ENCODE data around the gene ADD3. TPM values are rescaled to one million over a fixed set of nuclear protein-coding genes. Genes with fewer than 3 reads are reported as not detected.

ADD3 gene
- total RNA-seq, 2 donors from 2014 or later, result 91.1 to 659 TPM

DNA sequence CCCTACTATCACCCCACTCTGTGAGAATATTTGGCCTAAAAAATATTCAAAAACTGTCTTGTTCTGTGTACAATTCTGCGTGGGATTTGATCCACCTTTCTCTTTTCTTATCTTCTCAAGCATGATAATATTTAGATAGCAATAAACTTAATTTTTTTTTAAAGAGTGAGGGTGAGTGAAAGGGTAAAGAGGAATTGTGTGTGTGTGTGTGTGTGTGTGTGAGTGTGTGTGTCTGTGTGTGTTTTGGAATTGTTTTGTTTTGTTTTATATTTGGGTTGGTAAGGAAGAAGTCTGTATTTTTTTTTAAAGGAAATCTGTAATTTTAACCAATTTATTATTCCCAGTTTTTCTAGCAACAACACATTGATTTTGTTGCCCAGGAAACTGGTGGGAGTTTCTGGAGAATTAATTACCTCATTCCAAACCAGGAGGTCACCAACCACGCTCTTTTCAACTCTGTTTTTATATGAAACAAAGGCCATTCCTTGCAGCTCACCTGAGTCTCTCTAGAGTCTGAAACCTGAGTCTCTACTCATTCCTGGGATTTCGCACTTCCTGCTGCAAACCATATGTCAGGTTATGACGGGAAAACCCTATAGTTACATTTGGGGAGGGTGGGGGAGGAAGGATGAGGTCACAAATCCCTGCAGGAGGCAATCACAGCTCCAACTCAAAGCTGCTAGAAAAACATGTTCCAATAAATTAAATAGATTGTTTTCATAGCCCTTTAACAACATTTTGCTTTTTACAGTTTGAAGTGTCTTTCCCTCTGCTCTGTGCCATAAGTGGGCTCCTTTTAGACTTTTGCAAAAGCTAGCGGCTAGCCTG is 46.4 kb upstream of the ADD3 start:
- no peaks in the 10 kb centered on the region for H3K27me3 ChIP-seq (replicated peaks; ENCODE audit: insufficient read depth)
- H3K4me1 ChIP-seq (ENCODE audit: control insufficient read depth in 1 of 2, low read depth in 2 of 2), result peaks cover 26 to 62% of the 10 kb centered on the region in 2 donors
- TF ChIP-seq CTCF (IDR thresholded peaks at IDR 0.05), result no peak
- DNase-seq (ENCODE audit: low spot score) (no peak), ATAC-seq (ENCODE audit: insufficient number of reproducible peaks, low FRiP score, low read depth) (no peak)
- H3K36me3 ChIP-seq, result no peaks in the 10 kb centered on the region
- no peaks in the 10 kb centered on the region for H3K9me3 ChIP-seq
- no peak overlapping the region for H3K4me3 ChIP-seq
- peak overlapping the region; percentile 57 to 71 for H3K27ac ChIP-seq

DNA sequence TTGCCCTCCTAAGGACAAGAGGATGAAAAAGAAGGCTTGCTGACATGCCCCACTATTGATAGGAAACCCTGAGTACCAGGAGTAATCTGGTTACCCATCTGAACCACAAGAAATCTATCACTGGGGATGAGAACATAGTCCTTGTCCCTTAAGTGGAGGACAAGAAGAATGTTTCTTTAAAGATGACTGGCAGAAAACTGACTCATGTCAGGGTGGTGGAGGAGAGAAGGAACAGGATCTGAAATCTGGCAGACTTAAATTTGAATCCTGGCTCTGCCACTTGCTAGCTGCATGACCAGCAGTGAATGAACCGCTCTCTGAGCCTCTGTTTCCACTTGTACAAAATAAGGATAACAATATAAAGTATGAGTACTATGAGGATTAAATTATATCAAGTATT is 45.5 kb upstream of the ADD3 start:
- H3K27ac ChIP-seq, result peak overlapping the region; percentile 57 to 71
- H3K36me3 ChIP-seq, result no peaks in the 10 kb centered on the region

GRCh38 chr10:109963439-109963838 is 44.3 kb upstream of the ADD3 start:
- H3K27ac ChIP-seq, result no peak overlapping the region
- no peaks in the 10 kb centered on the region for H3K36me3 ChIP-seq
- no peak for ATAC-seq (ENCODE audit: insufficient number of reproducible peaks, low FRiP score, low read depth)

More for the DNA sequence above, 45.5 kb upstream of the ADD3 start:
- DNase-seq (ENCODE audit: low spot score) (no peak), ATAC-seq (ENCODE audit: insufficient number of reproducible peaks, low FRiP score, low read depth) (no peak)
- no peak for TF ChIP-seq CTCF (IDR thresholded peaks at IDR 0.05)
- Histone ChIP-seq H3K4me1 (ENCODE audit: control insufficient read depth in 1 of 2, low read depth in 2 of 2) (peaks cover 33 to 71% of the 10 kb centered on the region in 2 donors), H3K4me3 (no peak overlapping the region), H3K27me3 (replicated peaks; ENCODE audit: insufficient read depth) (no peaks in the 10 kb centered on the region), H3K9me3 (no peaks in the 10 kb centered on the region)

GRCh38 chr10:109964318-109964717 is 43.5 kb upstream of the ADD3 start:
- H3K4me3 ChIP-seq, result no peak overlapping the region
- DNase-seq (ENCODE audit: low spot score) (no peak), ATAC-seq (ENCODE audit: insufficient number of reproducible peaks, low FRiP score, low read depth) (no peak)
- no peak for TF ChIP-seq CTCF (IDR thresholded peaks at IDR 0.05)
- H3K27me3 ChIP-seq (replicated peaks; ENCODE audit: insufficient read depth), result no peaks in the 10 kb centered on the region
- H3K4me1 ChIP-seq (ENCODE audit: control insufficient read depth in 1 of 2, low read depth in 2 of 2), result peaks cover 44 to 77% of the 10 kb centered on the region in 2 donors
- no peak overlapping the region for H3K27ac ChIP-seq
- H3K9me3 ChIP-seq, result no peaks in the 10 kb centered on the region
- no peaks in the 10 kb centered on the region for H3K36me3 ChIP-seq

More at GRCh38 chr10:109963439-109963838, 44.3 kb upstream of the ADD3 start:
- no peaks in the 10 kb centered on the region for H3K9me3 ChIP-seq
- H3K4me3 ChIP-seq, result no peak overlapping the region
- DNase-seq (ENCODE audit: low spot score), result no peak
- TF ChIP-seq CTCF (IDR thresholded peaks at IDR 0.05), result no peak
- peaks cover 43 to 71% of the 10 kb centered on the region in 2 donors for H3K4me1 ChIP-seq (ENCODE audit: control insufficient read depth in 1 of 2, low read depth in 2 of 2)
- H3K27me3 ChIP-seq (replicated peaks; ENCODE audit: insufficient read depth), result no peaks in the 10 kb centered on the region

DNA sequence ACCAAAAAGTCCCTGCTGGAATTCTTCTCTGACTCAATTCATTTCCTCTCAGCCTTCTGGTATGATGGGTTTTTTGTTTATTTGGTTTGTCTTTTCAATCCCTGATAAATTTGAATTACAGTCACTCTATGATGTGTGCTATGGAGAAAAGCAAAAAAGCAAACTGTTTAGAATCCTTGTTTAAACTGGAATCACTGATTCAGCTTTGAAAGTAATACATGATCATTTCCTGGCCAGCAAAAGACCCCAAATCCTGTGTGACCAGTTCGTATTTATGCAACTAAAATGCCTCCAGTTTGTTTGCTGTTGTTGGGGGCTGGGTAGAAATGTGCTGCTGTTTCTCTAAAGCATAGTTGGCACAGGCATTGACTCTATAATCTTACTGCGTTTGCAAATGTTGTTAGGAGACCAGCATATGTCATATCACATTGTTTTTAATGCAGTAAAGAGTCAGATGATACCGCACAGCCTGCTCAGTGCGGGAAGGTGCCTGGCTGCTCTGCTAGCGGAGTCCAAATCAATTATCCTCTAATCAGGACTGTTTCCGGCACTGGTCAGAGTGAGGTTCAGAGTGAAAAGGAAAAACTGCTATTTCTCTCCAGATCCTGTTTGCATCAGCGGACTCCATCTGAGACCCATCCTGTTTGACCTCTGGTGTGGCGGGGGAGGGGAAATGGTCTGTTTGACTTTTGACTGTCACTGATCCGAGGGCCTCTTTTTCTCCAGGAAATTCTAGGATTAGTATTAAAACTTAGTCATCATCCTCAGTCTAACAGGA is 40.6 kb upstream of the ADD3 start:
- Histone ChIP-seq H3K27me3 (replicated peaks; ENCODE audit: insufficient read depth) (no peaks in the 10 kb centered on the region), H3K27ac (peak overlapping the region; percentile 30 to 36), H3K4me3 (no peak overlapping the region), H3K9me3 (no peaks in the 10 kb centered on the region), H3K36me3 (no peaks in the 10 kb centered on the region), H3K4me1 (ENCODE audit: control insufficient read depth in 1 of 2, low read depth in 2 of 2) (peaks cover 42 to 71% of the 10 kb centered on the region in 2 donors)
- ATAC-seq (ENCODE audit: insufficient number of reproducible peaks, low FRiP score, low read depth) (no peak), DNase-seq (ENCODE audit: low spot score) (no peak)
- no peak for TF ChIP-seq CTCF (IDR thresholded peaks at IDR 0.05)
